CD4-positive, alpha-beta T cell treated with Interleukin-17A for 4 hours (primary cell): Measurements from ENCODE around the gene PLEK2.

Source experiments
- DNase-seq: peaks from one replicate; pipeline ENCODE4 v3.0.0-alpha.2; 2020; ENCODE audit warnings: mixed read lengths

The PLEK2 gene

GRCh38 chr14:67396381-67396970 is 15.5 kb downstream of the PLEK2 start:
- no peak for DNase-seq

GRCh38 chr14:67395876-67396189 is 16.1 kb downstream of the PLEK2 start:
- DNase-seq: no peak

GRCh38 chr14:67395086-67395875 is 16.7 kb downstream of the PLEK2 start:
- DNase-seq: no peak

GRCh38 chr14:67393689-67394088 is 18.3 kb downstream of the PLEK2 start:
- DNase-seq: no peak

- DNase-seq: no peak
Measured at GRCh38 chr14:67392800-67393199, 19.2 kb downstream of the PLEK2 start.

- DNase-seq: no peak
Measured at GRCh38 chr14:67392123-67392522, 19.8 kb downstream of the PLEK2 start.

- DNase-seq: no peak
Measured at GRCh38 chr14:67391268-67391667, 20.7 kb downstream of the PLEK2 start.

- DNase-seq: no peak
Measured at GRCh38 chr14:67389811-67390534, 22.0 kb downstream of the PLEK2 start.

- DNase-seq: no peak
Measured at GRCh38 chr14:67389275-67389674, 22.7 kb downstream of the PLEK2 start.

GRCh38 chr14:67387195-67387594 is 24.8 kb downstream of the PLEK2 start:
- no peak for DNase-seq

- DNase-seq: no peak
Measured at GRCh38 chr14:67385618-67386017, 26.3 kb downstream of the PLEK2 start.

GRCh38 chr14:67385120-67385519 is 26.8 kb downstream of the PLEK2 start:
- DNase-seq: no peak

GRCh38 chr14:67377916-67378315 is 34.0 kb downstream of the PLEK2 start:
- DNase-seq: no peak

- no peak for DNase-seq
Measured at GRCh38 chr14:67373347-67373746, 38.6 kb downstream of the PLEK2 start.

GRCh38 chr14:67372833-67373232 is 39.1 kb downstream of the PLEK2 start:
- DNase-seq: no peak

- DNase-seq: no peak
Measured at GRCh38 chr14:67371247-67372148, 40.5 kb downstream of the PLEK2 start.

GRCh38 chr14:67370830-67371229 is 41.1 kb downstream of the PLEK2 start:
- no peak for DNase-seq

- DNase-seq: no peak
Measured at GRCh38 chr14:67365476-67365875, 46.5 kb downstream of the PLEK2 start.

GRCh38 chr14:67360470-67361206 is 51.3 kb downstream of the PLEK2 start:
- DNase-seq: no peak

- DNase-seq: peak; percentile 99
Measured at GRCh38 chr14:67359775-67360469, 52.0 kb downstream of the PLEK2 start, which contains the start of the genes ATP6V1D and EIF2S1. TSS of gene ATP6V1D (minus strand) at chr14:67359804. CDS start at chr14:67359698, 106 bp downstream. TSS of gene EIF2S1 (plus strand) at chr14:67360328. CDS start at chr14:67364768, 4,440 bp downstream.
